ENCODE results near the gene GGTA1.

GGTA1 gene

GRCh38 chr9:121489344-121489743 lies 10.3 kb downstream of the GGTA1 start:
- no peak for TF ChIP-seq CTCF (IDR thresholded peaks at IDR 0.05; ENCODE audit: low read depth, low read length)
- no peak for DNase-seq (ENCODE audit: low read depth, low spot score)
- in situ Hi-C loops (cut with HindIII; ENCODE audit: low sequenced_read_pairs): no loop called here
- H3K4me3 ChIP-seq (ENCODE audit: low read depth, low read length): no peak overlapping the region

- DNase-seq (ENCODE audit: low read depth, low spot score): no peak
- TF ChIP-seq CTCF (IDR thresholded peaks at IDR 0.05; ENCODE audit: low read depth, low read length): no peak
- in situ Hi-C loops (cut with HindIII; ENCODE audit: low sequenced_read_pairs): no loop called here
- H3K4me3 ChIP-seq (ENCODE audit: low read depth, low read length): no peak overlapping the region
These were observed 13.6 kb downstream of the GGTA1 start for GRCh38 chr9:121486043-121486442.

GRCh38 chr9:121485623-121486022 lies 14.0 kb downstream of the GGTA1 start:
- no peak overlapping the region for H3K4me3 ChIP-seq (ENCODE audit: low read depth, low read length)
- no peak for DNase-seq (ENCODE audit: low read depth, low spot score)
- in situ Hi-C loops (cut with HindIII; ENCODE audit: low sequenced_read_pairs): no loop called here
- TF ChIP-seq CTCF (IDR thresholded peaks at IDR 0.05; ENCODE audit: low read depth, low read length): no peak

GRCh38 chr9:121484651-121485446 lies 14.8 kb downstream of the GGTA1 start:
- no peak for TF ChIP-seq CTCF (IDR thresholded peaks at IDR 0.05; ENCODE audit: low read depth, low read length)
- H3K4me3 ChIP-seq (ENCODE audit: low read depth, low read length): no peak overlapping the region
- in situ Hi-C loops (cut with HindIII; ENCODE audit: low sequenced_read_pairs): no loop called here
- DNase-seq (ENCODE audit: low read depth, low spot score): no peak

- TF ChIP-seq CTCF (IDR thresholded peaks at IDR 0.05; ENCODE audit: low read depth, low read length): no peak
- H3K4me3 ChIP-seq (ENCODE audit: low read depth, low read length): no peak overlapping the region
- DNase-seq (ENCODE audit: low read depth, low spot score): no peak
- in situ Hi-C loops (cut with HindIII; ENCODE audit: low sequenced_read_pairs): no loop called here
These were observed 16.1 kb downstream of the GGTA1 start for GRCh38 chr9:121483473-121484031.

- in situ Hi-C loops (cut with HindIII; ENCODE audit: low sequenced_read_pairs): no loop called here
- TF ChIP-seq CTCF (IDR thresholded peaks at IDR 0.05; ENCODE audit: low read depth, low read length): no peak
- no peak for DNase-seq (ENCODE audit: low read depth, low spot score)
- H3K4me3 ChIP-seq (ENCODE audit: low read depth, low read length): no peak overlapping the region
These were observed 16.6 kb downstream of the GGTA1 start for GRCh38 chr9:121483049-121483448.
